HEK293 (cell line): ENCODE results near the gene KLHL15.

Experiments used
- ZNF558 ChIP-seq: fragments of 450-650 bp; formaldehyde crosslinking; IDR thresholded peaks from 2 replicates; pipeline ENCODE4 v1.5.1; 2016; ENCODE audit warnings: missing biosample characterization, missing genetic modification characterization
- TF ChIP-seq, protein P1 (sequence below): fragments of 450-650 bp; formaldehyde crosslinking; IDR thresholded peaks from 2 replicates; pipeline ENCODE4 v1.5.1; 2016; ENCODE audit warnings: missing biosample characterization, missing genetic modification characterization

DNA sequence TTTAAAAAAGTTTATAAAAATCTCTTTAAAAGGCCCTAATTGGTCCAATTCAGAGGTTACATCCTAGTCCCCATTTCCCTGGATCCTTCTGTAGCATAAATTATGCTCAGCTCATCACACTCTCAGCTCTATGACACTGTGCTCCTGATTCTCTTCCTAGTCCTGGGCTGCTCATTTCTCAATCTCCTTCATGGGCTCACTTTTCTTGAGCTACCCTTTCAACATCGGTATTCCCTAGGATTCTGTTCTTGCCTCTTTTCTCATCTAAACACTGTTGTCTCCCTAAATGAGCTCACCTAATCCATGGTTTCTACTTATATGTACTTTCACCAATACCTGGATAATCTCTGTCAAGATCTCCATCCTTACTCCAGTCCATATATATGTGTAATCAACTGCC is 14.7 kb downstream of the KLHL15 start:
- TF ChIP-seq, protein P1, sequence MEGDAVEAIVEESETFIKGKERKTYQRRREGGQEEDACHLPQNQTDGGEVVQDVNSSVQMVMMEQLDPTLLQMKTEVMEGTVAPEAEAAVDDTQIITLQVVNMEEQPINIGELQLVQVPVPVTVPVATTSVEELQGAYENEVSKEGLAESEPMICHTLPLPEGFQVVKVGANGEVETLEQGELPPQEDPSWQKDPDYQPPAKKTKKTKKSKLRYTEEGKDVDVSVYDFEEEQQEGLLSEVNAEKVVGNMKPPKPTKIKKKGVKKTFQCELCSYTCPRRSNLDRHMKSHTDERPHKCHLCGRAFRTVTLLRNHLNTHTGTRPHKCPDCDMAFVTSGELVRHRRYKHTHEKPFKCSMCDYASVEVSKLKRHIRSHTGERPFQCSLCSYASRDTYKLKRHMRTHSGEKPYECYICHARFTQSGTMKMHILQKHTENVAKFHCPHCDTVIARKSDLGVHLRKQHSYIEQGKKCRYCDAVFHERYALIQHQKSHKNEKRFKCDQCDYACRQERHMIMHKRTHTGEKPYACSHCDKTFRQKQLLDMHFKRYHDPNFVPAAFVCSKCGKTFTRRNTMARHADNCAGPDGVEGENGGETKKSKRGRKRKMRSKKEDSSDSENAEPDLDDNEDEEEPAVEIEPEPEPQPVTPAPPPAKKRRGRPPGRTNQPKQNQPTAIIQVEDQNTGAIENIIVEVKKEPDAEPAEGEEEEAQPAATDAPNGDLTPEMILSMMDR = no peak
- TF ChIP-seq ZNF558 (tag by site-specific recombination) = no peak
